GM21723 (cell line): ENCODE measurements around the gene DAZAP2.
"Not testable (repeated sequence)": the region's sequence is repeated elsewhere in the genome, so short reads cannot be mapped to it uniquely, and the experiment has no call there.

Source experiments
- ATAC-seq: cut with Tn5 transposase; IDR thresholded peaks from one replicate; pipeline ENCODE4 v1.9.1; 2021; ENCODE audit warnings: mild to moderate bottlenecking, moderate library complexity; ENCODE audit not compliant: unreplicated experiment

The DAZAP2 gene

GRCh38 chr12:51246254-51246853 is 7.7 kb downstream of the DAZAP2 start:
- ATAC-seq: no peak

- no peak for ATAC-seq
These were observed 9.0 kb downstream of the DAZAP2 start for GRCh38 chr12:51247523-51248206.

- no peak for ATAC-seq
These were observed 14.7 kb downstream of the DAZAP2 start for GRCh38 chr12:51253276-51253675.

- no peak for ATAC-seq
These were observed 15.9 kb downstream of the DAZAP2 start for GRCh38 chr12:51254536-51254935.

GRCh38 chr12:51259600-51259999 is 21.0 kb downstream of the DAZAP2 start:
- not testable (repeated sequence) for ATAC-seq

- no peak for ATAC-seq
These were observed 24.1 kb downstream of the DAZAP2 start for GRCh38 chr12:51262758-51263177.

GRCh38 chr12:51263341-51263740 is 24.7 kb downstream of the DAZAP2 start:
- no peak for ATAC-seq

- no peak for ATAC-seq
These were observed 25.7 kb downstream of the DAZAP2 start for GRCh38 chr12:51264297-51264696.

GRCh38 chr12:51265024-51265423 is 26.4 kb downstream of the DAZAP2 start:
- peak; percentile 39 for ATAC-seq

- peak; percentile 40 for ATAC-seq
These were observed 30.8 kb downstream of the DAZAP2 start for GRCh38 chr12:51269174-51270066.

GRCh38 chr12:51270067-51270950 is 31.7 kb downstream of the DAZAP2 start, which contains the start of gene SMAGP:
Gene SMAGP (minus strand): TSS chr12:51270415. CDS start chr12:51269278, 1,137 bp downstream.
- ATAC-seq: peak; percentile 67

GRCh38 chr12:51270951-51271518 is 32.4 kb downstream of the DAZAP2 start:
- no peak for ATAC-seq

- ATAC-seq: not testable (repeated sequence)
These were observed 34.2 kb downstream of the DAZAP2 start for GRCh38 chr12:51272810-51273209.

GRCh38 chr12:51275088-51275487 is 36.5 kb downstream of the DAZAP2 start:
- ATAC-seq: no peak

- ATAC-seq: no peak
These were observed 42.7 kb downstream of the DAZAP2 start for GRCh38 chr12:51281202-51281924.

- ATAC-seq: no peak
These were observed 47.2 kb downstream of the DAZAP2 start for GRCh38 chr12:51285843-51286242.

GRCh38 chr12:51291603-51292513 is 53.2 kb downstream of the DAZAP2 start:
- ATAC-seq: not testable (repeated sequence)
